BLaER1 treated with 17β-estradiol and CSF1 and Interleukin-3, amounts not matched to agents 10 nM and 100 nM (cell line): ENCODE data around the gene RPS19.

ENCODE experiments used
- H3K27ac ChIP-seq, 11 experiments: shearing (Covaris generic); formaldehyde crosslinking; 2 replicates each; pipeline ENCODE4 v1.8.1; 2022
- H3K27me3 ChIP-seq, 11 experiments: shearing (Covaris generic); formaldehyde crosslinking; 2 replicates each; pipeline ENCODE4 v1.8.1; 2022
- H3K36me3 ChIP-seq, 11 experiments: shearing (Covaris generic); formaldehyde crosslinking; 2 replicates each; pipeline ENCODE4 v1.8.1; 2022
- H3K4me1 ChIP-seq, 10 experiments: shearing (Covaris generic); formaldehyde crosslinking; 2 replicates each; pipeline ENCODE4 v1.8.1; 2022
- H3K4me2 ChIP-seq, 11 experiments: shearing (Covaris generic); formaldehyde crosslinking; 2 replicates each; pipeline ENCODE4 v1.8.1; 2022
- H3K4me3 ChIP-seq, 10 experiments: shearing (Covaris generic); formaldehyde crosslinking; 2 replicates each; pipeline ENCODE4 v1.8.1; 2022
- H3K9ac ChIP-seq, 11 experiments: shearing (Covaris generic); formaldehyde crosslinking; 2 replicates each; pipeline ENCODE4 v1.8.1; 2022
- H3K9me3 ChIP-seq, 11 experiments: shearing (Covaris generic); formaldehyde crosslinking; replicated peaks in 1 of 11; 2 replicates each; pipeline ENCODE4 v1.8.1; 2022
- H4K20me1 ChIP-seq, 11 experiments: shearing (Covaris generic); formaldehyde crosslinking; 2 replicates each; pipeline ENCODE4 v1.8.1; 2022
- Cebpa-rat ChIP-seq, 11 experiments: shearing (Covaris generic); IDR thresholded peaks; 2 replicates each; pipeline ENCODE4 v1.8.1; 2022

The RPS19 gene

DNA sequence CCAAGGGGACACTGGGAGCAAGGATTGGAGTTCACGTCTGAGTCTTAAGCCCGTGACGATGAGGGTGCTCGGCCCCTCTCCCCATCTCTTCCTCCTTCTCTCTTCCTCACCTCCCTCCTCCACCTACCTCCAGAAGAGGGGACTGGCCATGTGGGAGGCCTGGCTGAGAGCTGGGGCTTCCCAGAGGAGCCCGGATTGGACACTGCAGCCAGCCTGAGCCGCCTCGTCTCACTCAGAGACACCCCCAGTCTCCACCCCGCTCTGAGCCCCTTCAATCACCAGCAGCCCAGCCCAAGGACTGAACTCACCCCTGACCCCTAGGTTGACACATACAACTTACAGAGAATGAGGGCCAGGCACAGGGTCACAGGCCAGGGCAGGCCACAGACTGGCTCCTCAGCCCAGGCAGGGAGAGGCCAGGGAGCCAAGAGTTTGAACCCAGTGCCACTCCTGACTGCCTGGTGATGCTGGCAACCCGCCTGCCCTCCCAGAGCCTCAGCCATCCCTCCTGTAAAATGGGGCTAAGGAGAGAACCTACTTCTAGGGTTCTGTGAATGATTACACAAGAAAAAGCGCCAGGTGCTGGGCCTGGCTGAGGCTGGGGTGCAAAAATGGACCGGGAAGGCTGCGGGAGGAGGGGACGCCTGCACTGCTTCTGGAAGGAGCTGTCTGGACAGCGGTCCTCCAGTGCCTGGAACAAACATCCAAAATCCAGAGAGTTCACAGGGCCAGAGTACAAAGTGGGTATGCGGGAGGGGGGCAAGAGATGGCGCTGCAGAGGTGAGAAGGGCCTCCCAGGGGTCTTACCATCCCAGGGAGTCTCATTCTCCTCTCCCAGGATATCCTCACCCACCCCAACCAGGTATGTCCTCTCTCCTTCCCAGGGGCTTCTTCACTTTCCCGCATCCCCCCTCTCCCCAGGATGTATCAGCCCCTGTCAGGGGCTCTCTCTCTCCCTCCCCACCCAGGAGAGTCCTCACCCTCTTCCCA lies 18.2 kb downstream of the RPS19 start:
- no peak for TF ChIP-seq Cebpa-rat (IDR thresholded peaks at IDR 0.05)
- no peaks in the 10 kb centered on the region for H3K9me3 ChIP-seq
- H3K27me3 ChIP-seq: no peaks in the 10 kb centered on the region
- peak overlapping the region; percentile 91 to 100 (median 98) for H3K4me2 ChIP-seq
- peak overlapping the region; percentile 63 to 99 (median 93) for H3K27ac ChIP-seq
- peaks cover 0 to 6% (median 0%) of the 10 kb centered on the region in 11 experiments; a peak in 5 of 22 replicates for H4K20me1 ChIP-seq
- H3K4me1 ChIP-seq: peaks cover 83 to 94% (median 89%) of the 10 kb centered on the region in 10 experiments
- peak overlapping the region; percentile 23 to 79 (median 74); a peak in 19 of 20 replicates for H3K4me3 ChIP-seq
- H3K36me3 ChIP-seq: peaks cover 0 to 36% (median 18%) of the 10 kb centered on the region in 11 experiments; a peak in 14 of 22 replicates
- H3K9ac ChIP-seq: peak overlapping the region; percentile 60 to 100 (median 89)

- Histone ChIP-seq H3K9me3 (no peaks in the 10 kb centered on the region), H3K4me3 (peak overlapping the region in 7 of 10 experiments; percentile 67 to 79 (median 74); a peak in 15 of 20 replicates), H3K4me2 (peak overlapping the region; percentile 37 to 100 (median 98); a peak in 21 of 22 replicates), H3K27me3 (no peaks in the 10 kb centered on the region), H3K9ac (peak overlapping the region in 10 of 11 experiments; percentile 11 to 100 (median 90); a peak in 17 of 22 replicates), H3K4me1 (peaks cover 74 to 85% (median 80%) of the 10 kb centered on the region in 10 experiments), H3K36me3 (peaks cover 0 to 36% (median 18%) of the 10 kb centered on the region in 11 experiments; a peak in 14 of 22 replicates), H3K27ac (peak overlapping the region in 9 of 11 experiments; percentile 20 to 99 (median 93); a peak in 17 of 22 replicates), H4K20me1 (peaks cover 0 to 6% (median 0%) of the 10 kb centered on the region in 11 experiments; a peak in 3 of 22 replicates)
- TF ChIP-seq Cebpa-rat (IDR thresholded peaks at IDR 0.05): no peak
Observed at GRCh38 chr19:41879080-41879479, 19.0 kb downstream of the RPS19 start.

GRCh38 chr19:41879670-41880328 lies 19.7 kb downstream of the RPS19 start:
- peaks cover 5 to 12% (median 6%) of the 10 kb centered on the region in 11 experiments; a peak in 21 of 22 replicates for H4K20me1 ChIP-seq
- TF ChIP-seq Cebpa-rat (IDR thresholded peaks at IDR 0.05): no peak
- H3K4me2 ChIP-seq: peak overlapping the region in 10 of 11 experiments; percentile 95 to 100 (median 98); a peak in 20 of 22 replicates
- peak overlapping the region in 10 of 11 experiments; percentile 11 to 100 (median 90); a peak in 18 of 22 replicates for H3K9ac ChIP-seq
- peaks cover 0 to 36% (median 18%) of the 10 kb centered on the region in 11 experiments; a peak in 14 of 22 replicates for H3K36me3 ChIP-seq
- no peaks in the 10 kb centered on the region for H3K9me3 ChIP-seq
- H3K27me3 ChIP-seq: no peaks in the 10 kb centered on the region
- peak overlapping the region in 7 of 10 experiments; percentile 67 to 79 (median 74); a peak in 13 of 20 replicates for H3K4me3 ChIP-seq
- H3K27ac ChIP-seq: peak overlapping the region in 10 of 11 experiments; percentile 18 to 99 (median 92); a peak in 18 of 22 replicates
- H3K4me1 ChIP-seq: peaks cover 71 to 81% (median 78%) of the 10 kb centered on the region in 10 experiments

DNA sequence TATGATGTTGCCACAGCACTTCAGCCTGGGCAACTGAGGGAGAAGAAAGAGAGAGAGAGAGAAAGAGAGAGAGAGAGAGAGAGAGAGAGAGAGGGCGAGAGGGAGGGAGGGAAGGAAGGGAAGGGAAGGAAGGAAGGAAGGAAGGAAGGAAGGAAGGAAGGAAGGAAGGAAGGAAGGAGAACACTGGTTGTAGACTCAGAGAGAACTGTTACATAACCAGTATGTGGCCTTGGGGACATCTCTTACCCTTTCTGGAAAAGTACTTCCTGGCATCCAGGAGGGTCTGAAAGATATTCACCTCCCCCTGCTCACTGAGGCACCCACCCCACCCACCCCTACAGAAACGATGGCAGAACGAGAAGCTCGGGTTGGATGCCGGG lies 20.3 kb downstream of the RPS19 start:
- Histone ChIP-seq H3K4me1 (peaks cover 71 to 81% (median 78%) of the 10 kb centered on the region in 10 experiments), H3K27me3 (no peaks in the 10 kb centered on the region), H3K4me3 (peak overlapping the region in 6 of 10 experiments; percentile 73 to 79 (median 74); a peak in 8 of 20 replicates), H3K27ac (peak overlapping the region in 7 of 11 experiments; percentile 88 to 99 (median 94); a peak in 12 of 22 replicates), H3K4me2 (peak overlapping the region in 9 of 11 experiments; percentile 95 to 100 (median 98); a peak in 17 of 22 replicates), H3K9me3 (no peaks in the 10 kb centered on the region), H4K20me1 (peaks cover 10 to 17% (median 11%) of the 10 kb centered on the region in 11 experiments; a peak in 21 of 22 replicates), H3K9ac (peak overlapping the region in 6 of 11 experiments; percentile 87 to 100 (median 92); a peak in 8 of 22 replicates), H3K36me3 (peaks cover 0 to 40% (median 23%) of the 10 kb centered on the region in 11 experiments; a peak in 17 of 22 replicates)
- no peak for TF ChIP-seq Cebpa-rat (IDR thresholded peaks at IDR 0.05)

- peak within 1 kb of the TSS; percentile 76 to 98 (median 96) for H3K27ac ChIP-seq
- H3K36me3 ChIP-seq: peaks cover 2 to 50% (median 23%) of the 10 kb centered on the region in 11 experiments; a peak in 19 of 22 replicates
- H3K27me3 ChIP-seq: no peaks in the 10 kb centered on the region
- peak within 1 kb of the TSS; percentile 86 to 97 (median 95) for H3K9ac ChIP-seq
- no peak for TF ChIP-seq Cebpa-rat (IDR thresholded peaks at IDR 0.05)
- no peaks in the 10 kb centered on the region for H3K9me3 ChIP-seq
- peaks cover 35 to 42% (median 36%) of the 10 kb centered on the region in 11 experiments for H4K20me1 ChIP-seq
- H3K4me1 ChIP-seq: peaks cover 73 to 84% (median 82%) of the 10 kb centered on the region in 10 experiments
- peak within 1 kb of the TSS; percentile 73 to 96 (median 88) for H3K4me3 ChIP-seq
- peak within 1 kb of the TSS; percentile 82 to 99 (median 96) for H3K4me2 ChIP-seq
Observed at GRCh38 chr19:41882568-41883462, 22.8 kb downstream of the RPS19 start, which contains the start of gene ARHGEF1. Gene ARHGEF1, plus strand, starts transcription at chr19:41883184. Its CDS starts 4,899 bp downstream, at chr19:41888083.

DNA sequence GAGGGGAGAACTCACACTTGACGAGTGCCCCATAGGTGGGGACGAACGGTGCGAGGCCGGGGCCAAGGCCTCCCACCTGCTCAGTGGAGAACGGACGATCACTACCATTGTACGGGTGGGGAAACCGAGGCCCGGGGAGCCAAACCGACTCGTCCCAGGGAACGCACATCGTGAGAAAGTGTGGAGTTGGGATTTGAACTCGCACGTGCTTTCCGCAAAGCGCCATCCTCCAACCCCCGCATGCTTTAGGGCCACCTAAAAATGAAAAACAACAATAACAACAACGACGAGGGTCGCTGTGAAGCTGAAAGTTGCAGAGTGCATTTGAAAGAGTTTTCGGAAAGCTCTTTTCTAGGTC lies 23.4 kb downstream of the RPS19 start:
- peak overlapping the region; percentile 86 to 97 (median 95) for H3K9ac ChIP-seq
- peak overlapping the region; percentile 76 to 98 (median 96) for H3K27ac ChIP-seq
- peak overlapping the region; percentile 82 to 99 (median 96) for H3K4me2 ChIP-seq
- H3K4me3 ChIP-seq: peak overlapping the region; percentile 73 to 96 (median 88)
- TF ChIP-seq Cebpa-rat (IDR thresholded peaks at IDR 0.05): no peak
- H3K27me3 ChIP-seq: no peaks in the 10 kb centered on the region
- H3K36me3 ChIP-seq: peaks cover 8 to 47% (median 23%) of the 10 kb centered on the region in 11 experiments; a peak in 20 of 22 replicates
- H3K9me3 ChIP-seq: no peaks in the 10 kb centered on the region
- peaks cover 70 to 84% (median 82%) of the 10 kb centered on the region in 10 experiments for H3K4me1 ChIP-seq
- peaks cover 42 to 48% (median 42%) of the 10 kb centered on the region in 11 experiments for H4K20me1 ChIP-seq
